ENCODE measurements around the gene CTPS1. TPM values are rescaled to one million over a fixed set of nuclear protein-coding genes. Genes with fewer than 3 reads are reported as not detected.

CTPS1 gene
- total RNA-seq, 1 experiment from 2014 or later: 91.9 TPM

DNA sequence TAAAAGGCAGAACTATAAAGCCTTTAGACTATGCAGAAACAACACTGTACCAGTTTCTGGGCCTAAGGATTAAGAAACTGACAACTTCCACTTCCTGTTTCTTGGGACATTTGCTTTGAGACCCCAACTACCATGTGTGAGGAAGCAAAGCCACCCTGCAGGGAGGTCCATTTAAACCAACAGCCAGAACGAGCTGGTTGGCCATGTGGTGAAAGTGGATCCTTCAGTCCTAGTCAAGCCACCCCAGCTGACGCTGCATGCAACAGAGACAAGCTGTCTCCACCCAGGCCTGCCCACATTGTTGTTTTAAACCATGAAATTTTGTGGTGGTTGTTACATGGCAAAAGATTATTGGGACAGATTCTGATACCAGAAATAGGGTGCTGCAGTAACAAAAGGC lies 73.8 kb downstream of the CTPS1 start:
- Histone ChIP-seq H2AFZ (no peak overlapping the region), H3K79me2 (ENCODE audit: low read depth) (no peaks in the 10 kb centered on the region), H3K4me1 (replicated peaks; ENCODE audit: insufficient read depth) (no peaks in the 10 kb centered on the region), H3F3A (ENCODE audit: insufficient read depth, low read depth) (peaks cover 5% of the 10 kb centered on the region), H3K9me2 (ENCODE audit: insufficient read depth) (no peaks in the 10 kb centered on the region), H3K9me3 (ENCODE audit: insufficient read depth, low read depth) (no peaks in the 10 kb centered on the region), H3K4me2 (no peak overlapping the region), H3K27me3 (ENCODE audit: insufficient read depth, low read depth) (no peaks in the 10 kb centered on the region), H4K20me1 (ENCODE audit: insufficient read depth) (no peaks in the 10 kb centered on the region), H3K27ac (no peak overlapping the region), H3K36me3 (ENCODE audit: low read depth) (no peaks in the 10 kb centered on the region), H3K4me3 (no peak overlapping the region)
- TF ChIP-seq, protein P1, sequence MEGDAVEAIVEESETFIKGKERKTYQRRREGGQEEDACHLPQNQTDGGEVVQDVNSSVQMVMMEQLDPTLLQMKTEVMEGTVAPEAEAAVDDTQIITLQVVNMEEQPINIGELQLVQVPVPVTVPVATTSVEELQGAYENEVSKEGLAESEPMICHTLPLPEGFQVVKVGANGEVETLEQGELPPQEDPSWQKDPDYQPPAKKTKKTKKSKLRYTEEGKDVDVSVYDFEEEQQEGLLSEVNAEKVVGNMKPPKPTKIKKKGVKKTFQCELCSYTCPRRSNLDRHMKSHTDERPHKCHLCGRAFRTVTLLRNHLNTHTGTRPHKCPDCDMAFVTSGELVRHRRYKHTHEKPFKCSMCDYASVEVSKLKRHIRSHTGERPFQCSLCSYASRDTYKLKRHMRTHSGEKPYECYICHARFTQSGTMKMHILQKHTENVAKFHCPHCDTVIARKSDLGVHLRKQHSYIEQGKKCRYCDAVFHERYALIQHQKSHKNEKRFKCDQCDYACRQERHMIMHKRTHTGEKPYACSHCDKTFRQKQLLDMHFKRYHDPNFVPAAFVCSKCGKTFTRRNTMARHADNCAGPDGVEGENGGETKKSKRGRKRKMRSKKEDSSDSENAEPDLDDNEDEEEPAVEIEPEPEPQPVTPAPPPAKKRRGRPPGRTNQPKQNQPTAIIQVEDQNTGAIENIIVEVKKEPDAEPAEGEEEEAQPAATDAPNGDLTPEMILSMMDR (conservative IDR thresholded peaks at IDR 0.05): no peak
- no peak for TF ChIP-seq EZH2 (IDR thresholded peaks at IDR 0.05; ENCODE audit: low read depth)
- ChIA-PET POLR2A (ENCODE audit: unreplicated experiment) (no interaction called here), CTCF (no interaction called here)
- no peak for DNase-seq
- no TSS peak for BruUV-seq (replicated peaks)
- intact Hi-C loops (cut with micrococcal nuclease; ENCODE audit: unreplicated experiment): no loop called here

DNA sequence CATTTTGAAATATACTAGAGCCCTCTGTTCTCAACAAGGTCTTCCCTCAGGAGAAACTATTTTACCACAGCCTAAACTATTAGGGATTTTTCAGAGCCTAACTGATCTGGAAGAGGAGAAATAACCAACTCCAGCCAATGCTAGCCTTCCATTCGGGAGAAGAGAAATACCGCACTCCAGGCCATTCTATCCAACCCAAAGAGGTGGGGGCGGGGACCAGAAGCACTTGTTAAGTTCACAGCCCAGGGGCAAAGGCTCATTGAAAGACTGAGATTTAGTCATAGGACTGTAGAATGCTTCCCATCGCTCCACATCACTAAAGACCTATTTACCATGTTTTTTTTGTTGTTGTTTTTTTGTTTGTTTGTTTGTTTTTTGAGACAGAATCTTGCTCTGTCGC lies 77.4 kb downstream of the CTPS1 start:
- intact Hi-C loops (cut with micrococcal nuclease; ENCODE audit: unreplicated experiment): no loop called here
- no peaks in the 10 kb centered on the region for H4K20me1 ChIP-seq (ENCODE audit: insufficient read depth)
- H3K9me2 ChIP-seq (ENCODE audit: insufficient read depth): no peaks in the 10 kb centered on the region
- H3K4me1 ChIP-seq (replicated peaks; ENCODE audit: insufficient read depth): no peaks in the 10 kb centered on the region
- BruUV-seq (replicated peaks): no TSS peak
- no peaks in the 10 kb centered on the region for H3K9me3 ChIP-seq (ENCODE audit: insufficient read depth, low read depth)
- TF ChIP-seq EZH2 (IDR thresholded peaks at IDR 0.05; ENCODE audit: low read depth): no peak
- ChIA-PET CTCF (no interaction called here), POLR2A (ENCODE audit: unreplicated experiment) (no interaction called here)
- H3K36me3 ChIP-seq (ENCODE audit: low read depth): no peaks in the 10 kb centered on the region
- H3K4me2 ChIP-seq: no peak overlapping the region
- no peaks in the 10 kb centered on the region for H3F3A ChIP-seq (ENCODE audit: insufficient read depth, low read depth)
- no peak overlapping the region for H3K4me3 ChIP-seq
- H2AFZ ChIP-seq: no peak overlapping the region
- no peaks in the 10 kb centered on the region for H3K79me2 ChIP-seq (ENCODE audit: low read depth)
- no peaks in the 10 kb centered on the region for H3K27me3 ChIP-seq (ENCODE audit: insufficient read depth, low read depth)
- no peak overlapping the region for H3K27ac ChIP-seq
- no peak for DNase-seq

Other genes with a start within 250 kb of the CTPS1 start
- gene KCNQ4, start 195.9 kb upstream of the CTPS1 start, total RNA-seq (2021): 0.68 and 0.81 TPM in 2 replicates
- 67.5 and 98.2 TPM in 2 replicates for gene CITED4, start 117.3 kb upstream of the CTPS1 start, total RNA-seq (2021)
- gene SLFNL1, start 42.0 kb downstream of the CTPS1 start, total RNA-seq (2021): 0.35 and 0.41 TPM in 2 replicates